ENCODE results near the gene MOCOS.
"Not testable (repeated sequence)": the region's sequence is repeated elsewhere in the genome, so short reads cannot be mapped to it uniquely, and the experiment has no call there.

Gene MOCOS

DNA sequence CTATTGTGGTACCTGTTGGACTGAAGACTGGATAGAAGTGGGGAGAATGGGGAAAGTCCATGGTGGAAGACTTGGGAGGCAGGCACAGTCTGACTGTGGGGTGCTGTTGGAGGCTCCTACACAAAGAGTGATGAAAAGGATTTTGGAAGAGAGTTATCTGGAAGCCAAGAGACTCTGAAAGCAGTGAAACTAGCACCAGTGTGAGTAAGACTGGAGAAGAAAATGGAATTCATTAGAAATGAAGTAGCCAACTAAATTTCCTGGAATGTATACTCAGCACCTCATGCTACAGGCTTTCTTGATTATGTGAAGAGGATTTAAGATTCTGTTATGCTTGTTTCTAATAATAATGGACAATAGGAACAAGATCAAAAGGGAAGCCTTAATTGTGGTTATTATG is 29.9 kb upstream of the MOCOS start:
- Histone ChIP-seq H3K27ac (ENCODE audit: low read depth, low read length) (no peak overlapping the region), H3K27me3 (ENCODE audit: control insufficient read depth, insufficient read depth, low read length) (no peaks in the 10 kb centered on the region), H3K4me3 (ENCODE audit: low read depth, low read length) (no peak overlapping the region), H3K4me1 (ENCODE audit: control insufficient read depth, insufficient read depth, low read length) (no peaks in the 10 kb centered on the region), H3K9me3 (ENCODE audit: control insufficient read depth, insufficient read depth, low read length) (no peaks in the 10 kb centered on the region), H3K9ac (ENCODE audit: low read depth, low read length) (no peak overlapping the region), H3K36me3 (ENCODE audit: control insufficient read depth, insufficient read depth, low read length) (peaks cover 98% of the 10 kb centered on the region)

DNA sequence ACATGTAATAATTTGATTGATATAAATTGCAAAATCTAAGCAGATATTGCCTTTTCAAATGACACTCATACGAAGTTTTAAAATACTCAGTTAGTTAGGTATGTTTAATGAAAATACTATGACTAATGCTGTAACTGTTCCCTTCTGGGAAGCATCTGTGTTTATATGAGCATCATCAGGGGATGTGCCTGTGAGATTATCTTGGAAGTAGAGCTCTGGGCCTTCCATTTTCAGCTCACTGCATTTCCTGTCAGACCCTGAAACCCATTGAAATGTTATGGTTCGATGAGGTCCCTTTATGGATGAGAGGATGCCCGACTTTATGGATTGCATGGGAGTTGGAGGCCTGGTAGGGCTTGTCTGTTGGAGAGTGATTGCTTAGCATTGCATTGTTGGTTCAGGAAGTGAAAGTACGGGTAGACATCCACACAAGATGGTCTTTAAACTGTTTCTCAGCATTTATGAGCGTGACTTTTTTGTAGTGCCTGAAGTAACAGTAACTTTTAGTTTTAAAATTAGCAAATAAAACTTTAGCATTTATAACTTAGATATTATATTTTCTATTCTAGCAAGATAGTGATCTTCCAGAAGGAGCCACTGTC is 28.9 kb upstream of the MOCOS start:
- H3K4me3 ChIP-seq (ENCODE audit: low read depth, low read length) = no peak overlapping the region
- no peaks in the 10 kb centered on the region for H3K9me3 ChIP-seq (ENCODE audit: control insufficient read depth, insufficient read depth, low read length)
- H3K27me3 ChIP-seq (ENCODE audit: control insufficient read depth, insufficient read depth, low read length) = no peaks in the 10 kb centered on the region
- no peak overlapping the region for H3K9ac ChIP-seq (ENCODE audit: low read depth, low read length)
- H3K4me1 ChIP-seq (ENCODE audit: control insufficient read depth, insufficient read depth, low read length) = no peaks in the 10 kb centered on the region
- H3K27ac ChIP-seq (ENCODE audit: low read depth, low read length) = no peak overlapping the region
- H3K36me3 ChIP-seq (ENCODE audit: control insufficient read depth, insufficient read depth, low read length) = peaks cover 98% of the 10 kb centered on the region

DNA sequence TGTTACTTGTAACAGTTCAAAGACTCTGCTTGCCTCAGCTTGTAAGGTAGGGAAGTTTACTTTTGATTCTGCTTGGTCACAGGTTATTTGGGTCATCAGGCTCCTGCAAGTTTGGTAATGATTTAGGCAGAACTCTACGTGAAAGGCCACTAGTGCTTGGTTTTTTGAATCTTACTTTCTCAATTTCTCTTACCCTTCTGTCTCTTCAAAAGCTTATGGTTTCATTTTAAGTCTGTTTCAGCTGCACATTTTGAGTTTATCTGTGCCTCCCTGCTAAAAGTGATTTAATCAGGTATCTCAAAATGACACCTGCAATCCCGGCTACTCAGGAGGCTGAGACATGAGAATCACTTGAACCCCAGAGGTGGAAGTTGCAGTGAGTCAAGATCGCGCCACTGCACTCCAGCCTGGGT is 26.3 kb upstream of the MOCOS start:
- Histone ChIP-seq H3K36me3 (ENCODE audit: control insufficient read depth, insufficient read depth, low read length) (peaks cover 96% of the 10 kb centered on the region), H3K9me3 (ENCODE audit: control insufficient read depth, insufficient read depth, low read length) (no peaks in the 10 kb centered on the region), H3K27me3 (ENCODE audit: control insufficient read depth, insufficient read depth, low read length) (no peaks in the 10 kb centered on the region), H3K9ac (ENCODE audit: low read depth, low read length) (no peak overlapping the region), H3K27ac (ENCODE audit: low read depth, low read length) (no peak overlapping the region), H3K4me3 (ENCODE audit: low read depth, low read length) (no peak overlapping the region), H3K4me1 (ENCODE audit: control insufficient read depth, insufficient read depth, low read length) (no peaks in the 10 kb centered on the region)

DNA sequence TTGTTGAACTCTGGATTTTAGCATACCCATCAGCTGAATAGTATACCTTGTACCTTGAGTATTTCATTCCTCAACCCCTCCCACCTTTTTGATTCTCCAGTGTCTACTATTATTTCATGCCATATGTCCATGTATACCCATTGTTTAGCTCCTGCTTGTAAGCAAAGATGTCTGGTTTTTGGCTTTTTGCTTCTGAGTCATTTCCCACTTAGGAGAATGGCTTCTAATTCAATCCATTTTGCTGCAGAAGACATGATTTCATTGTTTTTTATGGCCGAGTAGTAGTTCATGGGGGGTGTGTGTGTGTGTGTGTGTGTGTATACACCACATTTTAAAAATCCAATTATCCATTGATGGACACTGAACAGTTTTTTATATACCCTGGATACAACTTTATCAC is 24.3 kb upstream of the MOCOS start:
- Histone ChIP-seq H3K4me3 (ENCODE audit: low read depth, low read length) (no peak overlapping the region), H3K9me3 (ENCODE audit: control insufficient read depth, insufficient read depth, low read length) (no peaks in the 10 kb centered on the region), H3K9ac (ENCODE audit: low read depth, low read length) (no peak overlapping the region), H3K36me3 (ENCODE audit: control insufficient read depth, insufficient read depth, low read length) (peaks cover 94% of the 10 kb centered on the region), H3K27me3 (ENCODE audit: control insufficient read depth, insufficient read depth, low read length) (no peaks in the 10 kb centered on the region), H3K4me1 (ENCODE audit: control insufficient read depth, insufficient read depth, low read length) (no peaks in the 10 kb centered on the region), H3K27ac (ENCODE audit: low read depth, low read length) (no peak overlapping the region)

DNA sequence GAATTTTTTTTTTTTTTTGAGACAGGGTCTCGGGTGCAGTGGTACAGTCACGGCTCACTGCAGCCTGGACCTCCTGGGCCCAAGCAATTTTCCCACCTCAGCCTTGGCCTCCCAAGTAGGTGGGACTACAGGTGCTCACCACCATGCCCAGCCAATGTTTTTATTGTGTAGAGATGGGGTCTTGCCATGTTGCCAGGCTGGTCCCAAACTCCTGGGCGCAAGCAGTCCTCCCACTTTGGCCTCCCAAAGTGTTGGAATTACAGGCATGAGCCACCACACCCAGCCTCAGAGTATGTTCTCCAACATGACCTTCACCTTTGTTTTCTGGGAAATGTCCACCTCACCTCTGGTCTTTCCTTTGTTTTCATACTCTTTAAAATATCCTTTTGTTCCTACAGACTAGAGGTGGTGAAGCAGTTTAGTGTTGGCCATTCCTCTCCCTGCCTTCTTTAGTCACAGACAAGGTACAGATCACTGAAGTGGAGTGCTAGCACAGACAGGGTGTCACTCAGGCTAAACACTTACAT is 19.5 kb upstream of the MOCOS start:
- no peak overlapping the region for H3K9ac ChIP-seq (ENCODE audit: low read depth, low read length)
- no peaks in the 10 kb centered on the region for H3K4me1 ChIP-seq (ENCODE audit: control insufficient read depth, insufficient read depth, low read length)
- H3K27ac ChIP-seq (ENCODE audit: low read depth, low read length) = no peak overlapping the region
- no peaks in the 10 kb centered on the region for H3K27me3 ChIP-seq (ENCODE audit: control insufficient read depth, insufficient read depth, low read length)
- H3K36me3 ChIP-seq (ENCODE audit: control insufficient read depth, insufficient read depth, low read length) = peaks cover 89% of the 10 kb centered on the region
- H3K9me3 ChIP-seq (ENCODE audit: control insufficient read depth, insufficient read depth, low read length) = no peaks in the 10 kb centered on the region
- H3K4me3 ChIP-seq (ENCODE audit: low read depth, low read length) = no peak overlapping the region

DNA sequence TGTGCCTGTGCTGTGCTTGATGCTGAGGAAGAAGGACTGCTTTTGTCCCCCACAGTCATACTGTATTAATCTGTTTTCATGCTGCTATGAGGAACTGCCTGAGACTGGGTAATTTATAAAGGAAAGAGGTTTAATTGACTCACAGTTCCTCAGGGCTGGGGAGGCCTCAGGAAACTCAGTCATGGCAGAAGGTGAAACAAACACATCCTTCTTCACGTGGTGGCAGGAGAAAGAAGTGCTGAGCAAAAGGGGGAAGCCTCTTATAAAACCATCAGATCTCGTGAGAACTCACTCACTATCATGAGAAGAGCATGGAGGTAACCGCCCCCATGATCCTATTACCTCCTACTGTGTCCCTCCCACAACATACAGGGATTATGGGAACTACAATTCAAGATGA is 19.0 kb upstream of the MOCOS start:
- not testable (repeated sequence) for H3K9ac ChIP-seq (ENCODE audit: low read depth, low read length); H3K27ac ChIP-seq (ENCODE audit: low read depth, low read length); H3K4me1 ChIP-seq (ENCODE audit: control insufficient read depth, insufficient read depth, low read length); H3K27me3 ChIP-seq (ENCODE audit: control insufficient read depth, insufficient read depth, low read length); H3K9me3 ChIP-seq (ENCODE audit: control insufficient read depth, insufficient read depth, low read length); H3K4me3 ChIP-seq (ENCODE audit: low read depth, low read length)
- peaks cover 89% of the 10 kb centered on the region for H3K36me3 ChIP-seq (ENCODE audit: control insufficient read depth, insufficient read depth, low read length)

DNA sequence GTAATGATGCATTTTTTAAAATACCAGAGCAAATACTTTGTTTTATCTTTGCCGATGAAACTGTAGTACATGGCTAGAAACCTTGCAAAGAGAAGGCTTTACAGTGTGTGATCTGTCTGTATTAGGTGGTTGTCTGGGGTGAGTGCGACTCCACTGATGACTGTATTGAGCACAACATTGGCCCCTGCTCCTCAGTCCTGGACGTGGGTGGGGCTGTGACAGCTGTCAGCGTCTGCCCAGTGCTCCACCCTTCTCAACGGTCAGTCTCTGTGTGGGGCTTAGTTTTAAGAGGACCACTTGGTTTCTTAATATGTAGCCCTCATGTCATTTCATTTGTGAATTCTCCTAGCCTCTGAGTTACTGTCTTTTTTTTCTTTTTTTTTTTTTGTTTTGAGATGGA is 17.4 kb upstream of the MOCOS start:
- H3K4me3 ChIP-seq (ENCODE audit: low read depth, low read length) = no peak overlapping the region
- no peaks in the 10 kb centered on the region for H3K27me3 ChIP-seq (ENCODE audit: control insufficient read depth, insufficient read depth, low read length)
- H3K4me1 ChIP-seq (ENCODE audit: control insufficient read depth, insufficient read depth, low read length) = no peaks in the 10 kb centered on the region
- peaks cover 88% of the 10 kb centered on the region for H3K36me3 ChIP-seq (ENCODE audit: control insufficient read depth, insufficient read depth, low read length)
- no peak overlapping the region for H3K9ac ChIP-seq (ENCODE audit: low read depth, low read length)
- H3K9me3 ChIP-seq (ENCODE audit: control insufficient read depth, insufficient read depth, low read length) = no peaks in the 10 kb centered on the region
- no peak overlapping the region for H3K27ac ChIP-seq (ENCODE audit: low read depth, low read length)

DNA sequence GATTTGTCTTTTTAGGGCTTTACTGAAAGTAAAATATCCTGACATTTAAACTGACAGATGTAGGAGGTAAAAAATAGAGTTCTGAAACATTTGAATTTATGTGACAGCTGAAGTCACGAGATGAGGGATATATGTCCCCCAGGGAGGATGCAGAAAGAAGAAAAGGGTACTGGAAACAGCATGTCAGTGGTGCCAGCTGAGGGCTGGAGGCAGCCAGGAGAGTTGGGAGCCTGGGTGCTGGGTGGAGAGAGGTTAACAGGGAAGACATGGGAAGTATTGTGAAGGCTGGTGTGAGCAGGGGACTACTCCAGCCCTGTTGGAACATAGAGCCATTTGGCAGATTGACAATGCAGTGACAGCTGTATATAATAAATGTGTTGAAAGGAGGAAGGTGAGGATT is 11.8 kb upstream of the MOCOS start:
- Histone ChIP-seq H3K9ac (ENCODE audit: low read depth, low read length) (no peak overlapping the region), H3K27me3 (ENCODE audit: control insufficient read depth, insufficient read depth, low read length) (no peaks in the 10 kb centered on the region), H3K4me3 (ENCODE audit: low read depth, low read length) (no peak overlapping the region), H3K9me3 (ENCODE audit: control insufficient read depth, insufficient read depth, low read length) (no peaks in the 10 kb centered on the region), H3K4me1 (ENCODE audit: control insufficient read depth, insufficient read depth, low read length) (no peaks in the 10 kb centered on the region), H3K36me3 (ENCODE audit: control insufficient read depth, insufficient read depth, low read length) (peaks cover 70% of the 10 kb centered on the region), H3K27ac (ENCODE audit: low read depth, low read length) (no peak overlapping the region)

DNA sequence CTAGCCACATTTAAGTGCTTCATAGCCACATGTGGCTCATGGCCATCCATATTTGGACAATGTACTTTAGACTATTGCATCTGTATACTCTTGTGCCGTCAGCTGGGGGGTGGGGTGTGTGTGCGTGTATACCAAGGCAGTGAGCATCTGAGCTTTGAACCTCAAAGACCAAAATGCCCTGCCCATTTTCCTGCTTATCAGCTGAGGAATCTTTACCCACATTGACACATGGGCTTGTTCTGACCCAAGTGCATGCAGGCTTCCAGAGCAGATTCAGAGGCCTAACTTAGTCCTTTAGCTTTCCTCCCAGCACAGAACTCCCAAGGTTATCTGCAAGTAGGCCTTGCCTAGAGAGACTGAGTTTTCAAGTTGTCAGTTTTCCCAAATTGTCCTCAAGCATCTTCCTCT is 11.1 kb upstream of the MOCOS start:
- no peaks in the 10 kb centered on the region for H3K27me3 ChIP-seq (ENCODE audit: control insufficient read depth, insufficient read depth, low read length)
- peaks cover 63% of the 10 kb centered on the region for H3K36me3 ChIP-seq (ENCODE audit: control insufficient read depth, insufficient read depth, low read length)
- no peak overlapping the region for H3K27ac ChIP-seq (ENCODE audit: low read depth, low read length)
- H3K4me3 ChIP-seq (ENCODE audit: low read depth, low read length) = no peak overlapping the region
- H3K9ac ChIP-seq (ENCODE audit: low read depth, low read length) = no peak overlapping the region
- H3K4me1 ChIP-seq (ENCODE audit: control insufficient read depth, insufficient read depth, low read length) = no peaks in the 10 kb centered on the region
- no peaks in the 10 kb centered on the region for H3K9me3 ChIP-seq (ENCODE audit: control insufficient read depth, insufficient read depth, low read length)

DNA sequence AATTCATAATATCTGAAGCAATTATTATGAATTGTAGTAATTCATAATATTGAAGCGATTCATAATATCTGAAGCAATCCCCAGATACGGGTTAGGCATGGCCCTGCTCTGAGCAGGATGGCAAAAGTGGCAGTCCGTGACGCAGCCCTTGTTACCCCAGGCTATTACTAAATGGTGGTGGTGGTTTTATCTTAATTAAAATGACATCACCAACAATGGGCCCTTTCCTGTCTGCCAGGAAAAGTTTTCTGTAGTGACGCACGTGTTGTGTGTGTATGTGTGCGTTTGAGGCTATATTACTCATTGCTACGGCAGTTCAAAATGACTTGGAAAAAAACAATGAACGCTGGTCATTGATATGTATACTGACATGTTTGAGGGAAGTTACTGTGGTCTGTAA is 10.6 kb upstream of the MOCOS start:
- Histone ChIP-seq H3K27me3 (ENCODE audit: control insufficient read depth, insufficient read depth, low read length) (no peaks in the 10 kb centered on the region), H3K4me3 (ENCODE audit: low read depth, low read length) (no peak overlapping the region), H3K36me3 (ENCODE audit: control insufficient read depth, insufficient read depth, low read length) (peaks cover 57% of the 10 kb centered on the region), H3K9me3 (ENCODE audit: control insufficient read depth, insufficient read depth, low read length) (no peaks in the 10 kb centered on the region), H3K4me1 (ENCODE audit: control insufficient read depth, insufficient read depth, low read length) (no peaks in the 10 kb centered on the region), H3K9ac (ENCODE audit: low read depth, low read length) (no peak overlapping the region), H3K27ac (ENCODE audit: low read depth, low read length) (no peak overlapping the region)

DNA sequence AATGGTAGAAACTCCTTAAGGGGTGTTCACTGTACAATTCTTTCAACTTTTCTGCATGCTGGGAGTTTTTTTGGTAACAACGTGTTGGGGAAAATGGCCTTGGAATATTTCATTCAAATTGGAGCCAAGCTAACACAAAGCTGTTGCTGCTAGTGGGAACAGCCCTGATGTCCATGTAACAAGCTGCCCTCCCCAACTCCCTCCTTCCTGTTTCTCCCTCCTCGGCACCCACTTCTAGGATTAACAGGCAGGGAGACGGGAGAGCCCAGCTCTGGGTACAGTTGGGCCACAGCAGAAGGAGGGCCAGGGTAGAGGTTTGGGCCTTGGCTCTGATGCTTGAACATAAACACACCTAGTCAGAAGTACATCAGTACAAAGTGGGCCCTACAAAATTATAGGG is 9.4 kb upstream of the MOCOS start:
- H3K9me3 ChIP-seq (ENCODE audit: control insufficient read depth, insufficient read depth, low read length) = no peaks in the 10 kb centered on the region
- no peaks in the 10 kb centered on the region for H3K27me3 ChIP-seq (ENCODE audit: control insufficient read depth, insufficient read depth, low read length)
- H3K4me3 ChIP-seq (ENCODE audit: low read depth, low read length) = no peak overlapping the region
- H3K4me1 ChIP-seq (ENCODE audit: control insufficient read depth, insufficient read depth, low read length) = no peaks in the 10 kb centered on the region
- H3K36me3 ChIP-seq (ENCODE audit: control insufficient read depth, insufficient read depth, low read length) = peaks cover 45% of the 10 kb centered on the region
- no peak overlapping the region for H3K27ac ChIP-seq (ENCODE audit: low read depth, low read length)
- H3K9ac ChIP-seq (ENCODE audit: low read depth, low read length) = no peak overlapping the region
